ENCODE data around the gene TSFM. TPM values are rescaled to one million over a fixed set of nuclear protein-coding genes. Genes with fewer than 3 reads are reported as not detected.

Gene TSFM
- total and polyA plus RNA-seq, 9 of the 15 experiments (the other 6 are each of a cell fraction or from before 2014, with no cell fraction given), result 44.6 to 198 (median 60.2) TPM

GRCh38 chr12:57735952-57736740 lies 46.4 kb upstream of the TSFM start (continued):
- TF ChIP-seq CAMTA2 (CRISPR knock-in tag; conservative IDR thresholded peaks at IDR 0.05), result no peak
- TF ChIP-seq MTA2 (IDR thresholded peaks at IDR 0.05; ENCODE audit: low read depth), result no peak
- TF ChIP-seq KDM2B (CRISPR knock-in tag; IDR thresholded peaks at IDR 0.05), result no peak
- no peak for TF ChIP-seq ZNF740 (CRISPR knock-in tag; IDR thresholded peaks at IDR 0.05)
- no peak for TF ChIP-seq ZNF740 (tag; IDR thresholded peaks at IDR 0.05)
- peak in 1 of 2 experiments; percentile 33; a peak in 2 of 4 replicates for TF ChIP-seq HDAC1 (IDR thresholded peaks at IDR 0.05)
- TF ChIP-seq PTTG1 (tag; IDR thresholded peaks at IDR 0.05; ENCODE audit: low read depth), result no peak
- no peak for TF ChIP-seq PHTF2 (CRISPR knock-in tag; IDR thresholded peaks at IDR 0.05)
- TF ChIP-seq RBM22 (IDR thresholded peaks at IDR 0.05; ENCODE audit: low read depth, low read length, poor library complexity, severe bottlenecking), result no peak
- no peak for TF ChIP-seq KAT2B (IDR thresholded peaks at IDR 0.05; ENCODE audit: low read depth, low read length)
- TF ChIP-seq HNRNPLL (IDR thresholded peaks at IDR 0.05; ENCODE audit: low read depth, low read length, poor library complexity, severe bottlenecking), result peak; percentile 15
- no peak for TF ChIP-seq ZNF407 (IDR thresholded peaks at IDR 0.05; ENCODE audit: low read depth)
- TF ChIP-seq CHD2 (IDR thresholded peaks at IDR 0.05; ENCODE audit: low read depth, low read length), result no peak
- peak; percentile 88 for TF ChIP-seq RBBP5 (IDR thresholded peaks at IDR 0.05; ENCODE audit: borderline replicate concordance, insufficient read depth, low read length, poor library complexity, severe bottlenecking)
- no peak for TF ChIP-seq GTF2F1 (IDR thresholded peaks at IDR 0.05; ENCODE audit: low read depth, low read length)
- TF ChIP-seq SRSF1 (IDR thresholded peaks at IDR 0.05; ENCODE audit: low read depth, low read length), result no peak
- TF ChIP-seq ELF1 (tag; IDR thresholded peaks at IDR 0.05), result no peak
- no peak for TF ChIP-seq PHB2 (IDR thresholded peaks at IDR 0.05; ENCODE audit: low read depth)
- no peak for TF ChIP-seq IRF9 (tag; IDR thresholded peaks at IDR 0.05)

All from K562 (cell line).